K562 (cell line): ENCODE results near the gene ATXN7. TPM values are rescaled to one million over a fixed set of nuclear protein-coding genes. Genes with fewer than 3 reads are reported as not detected.

Experiments used
- DPF2 ChIP-seq: fragments of 450-650 bp; IDR thresholded peaks from 2 replicates; pipeline ENCODE4 v1.6.1; 2016
- EHMT2 ChIP-seq: fragments of 450-650 bp; IDR thresholded peaks from 2 replicates; pipeline ENCODE4 v1.6.1; 2018; ENCODE audit warnings: antibody characterized with exemption
- FOXK2 ChIP-seq, 2 experiments: fragments of 450-650 bp; IDR thresholded peaks in 1 of 2; conservative IDR thresholded peaks in 1 of 2; 2 replicates each; pipeline ENCODE4 v1.6.1; 2016; ENCODE audit warnings: low read depth in 2 of 2, mild to moderate bottlenecking in 1 of 2
- HNRNPLL ChIP-seq: fragments of 200-400 bp; formaldehyde crosslinking; IDR thresholded peaks from 2 replicates; pipeline ENCODE4 v1.6.1; 2017; ENCODE audit warnings: low read length, low read depth, mild to moderate bottlenecking; ENCODE audit not compliant: poor library complexity, severe bottlenecking
- NFE2L1 ChIP-seq: fragments of 450-650 bp; IDR thresholded peaks from 2 replicates; pipeline ENCODE4 v1.6.1; 2016; ENCODE audit warnings: missing genetic modification characterization, low read depth, mild to moderate bottlenecking, missing compliant biosample characterization, moderate library complexity, borderline replicate concordance
- POLR2A ChIP-seq: fragments of 450-650 bp; conservative IDR thresholded peaks from 2 replicates; pipeline ENCODE4 v1.6.1; 2016
- PPARD ChIP-seq: fragments of 250-450 bp; sonication (Bioruptor Pico); IDR thresholded peaks from 2 replicates; pipeline ENCODE4 v1.8.0; 2022; ENCODE audit warnings: inconsistent platforms, mild to moderate bottlenecking, moderate library complexity
- RAD21 ChIP-seq, 2 experiments: fragments of 250-450 bp in 1 of 2; fragments of 450-650 bp in 1 of 2; sonication (Bioruptor Pico) in 1 of 2; formaldehyde crosslinking in 1 of 2; IDR thresholded peaks in 1 of 2; conservative IDR thresholded peaks in 1 of 2; 2 replicates each; pipeline versions ENCODE4 v1.4.0 to v1.8.0; 2020 to 2022; ENCODE audit warnings: mild to moderate bottlenecking in 2 of 2, moderate library complexity in 1 of 2
- ZNF316 ChIP-seq: fragments of 450-650 bp; IDR thresholded peaks from 2 replicates; pipeline ENCODE4 v1.6.1; 2016
- ZNF324 ChIP-seq: fragments of 250-450 bp; sonication (Bioruptor Pico); IDR thresholded peaks from 2 replicates; pipeline ENCODE4 v1.4.0; 2020; ENCODE audit warnings: mild to moderate bottlenecking
- ZNF77 ChIP-seq: fragments of 250-450 bp; sonication (Bioruptor Pico); IDR thresholded peaks from 2 replicates; pipeline ENCODE4 v1.5.0; 2020
- ZNF830 ChIP-seq: fragments of 250-450 bp; sonication (Bioruptor Pico); IDR thresholded peaks from 2 replicates; pipeline ENCODE4 v1.5.0; 2021; ENCODE audit warnings: mild to moderate bottlenecking
- polyA plus RNA-seq, 8 experiments: library from polyadenylated mRNA; depleted of rRNA in 4 of 8; stranded (reverse) in 5 of 8; unstranded in 3 of 8; fragments of >200 nt; fragmentation: Nextera tagmentation in 2 of 8; fragmentation: Illumina TruSeq in 1 of 8; extraction: Ambion mirVana in 2 of 8; extraction: Trizol in 1 of 8; gene quantifications; 2 replicates each; pipeline versions ENCODE4 v1.2.1 to v1.2.3, GENCODE V29; 2011 to 2014; ENCODE audit warnings: inconsistent platforms in 1 of 8, missing spikeins in 1 of 8
- total RNA-seq, 7 experiments: library from RNA; depleted of rRNA in 6 of 7; stranded (reverse); fragments of >200 nt in 6 of 7; fragmentation: Illumina TruSeq in 2 of 7; extraction: Trizol in 2 of 7; gene quantifications; 2 replicates each; pipeline versions ENCODE4 v1.2.1 to v1.2.3, GENCODE V29; 2011 to 2021; ENCODE audit warnings: low replicate concordance in 1 of 7
- TF ChIP-seq, protein P1 (sequence below): sonication (generic); formaldehyde crosslinking; IDR thresholded peaks from 2 replicates; pipeline ENCODE4 v1.5.0; 2020; ENCODE audit warnings: missing genetic modification reagents
- TF ChIP-seq, protein P2 (sequence below), 2 experiments: fragments of 450-650 bp in 1 of 2; sonication (generic) in 1 of 2; formaldehyde crosslinking in 1 of 2; IDR thresholded peaks in 1 of 2; conservative IDR thresholded peaks in 1 of 2; 2 replicates each; pipeline versions ENCODE4 v1.6.1 to v1.8.1; 2016 to 2023; ENCODE audit warnings: mild to moderate bottlenecking in 2 of 2, moderate library complexity in 2 of 2, inconsistent platforms in 1 of 2, missing genetic modification reagents in 1 of 2
- TF ChIP-seq, protein P3 (sequence below): fragments of 250-450 bp; sonication (Bioruptor Pico); IDR thresholded peaks from 2 replicates; pipeline ENCODE4 v1.8.0; 2021; ENCODE audit warnings: mild to moderate bottlenecking, moderate library complexity
- TF ChIP-seq, protein P4 (sequence below): fragments of 250-450 bp; sonication (Bioruptor Pico); IDR thresholded peaks from 2 replicates; pipeline ENCODE4 v1.8.0; 2022; ENCODE audit warnings: moderate library complexity, mild to moderate bottlenecking, inconsistent platforms
- TF ChIP-seq, protein P5 (sequence below): sonication (generic); formaldehyde crosslinking; IDR thresholded peaks from 2 replicates; pipeline ENCODE4 v1.8.0; 2022; ENCODE audit warnings: mild to moderate bottlenecking, missing genetic modification reagents
- TF ChIP-seq, protein P6 (sequence below): fragments of 250-450 bp; sonication (Bioruptor Pico); IDR thresholded peaks from 2 replicates; pipeline ENCODE4 v1.5.0; 2021

ATXN7 gene
- total and polyA plus RNA-seq, 9 of the 15 experiments (the other 6 are each of a cell fraction or from before 2014, with no cell fraction given): 0.41 to 9.2 (median 6.7) TPM

DNA sequence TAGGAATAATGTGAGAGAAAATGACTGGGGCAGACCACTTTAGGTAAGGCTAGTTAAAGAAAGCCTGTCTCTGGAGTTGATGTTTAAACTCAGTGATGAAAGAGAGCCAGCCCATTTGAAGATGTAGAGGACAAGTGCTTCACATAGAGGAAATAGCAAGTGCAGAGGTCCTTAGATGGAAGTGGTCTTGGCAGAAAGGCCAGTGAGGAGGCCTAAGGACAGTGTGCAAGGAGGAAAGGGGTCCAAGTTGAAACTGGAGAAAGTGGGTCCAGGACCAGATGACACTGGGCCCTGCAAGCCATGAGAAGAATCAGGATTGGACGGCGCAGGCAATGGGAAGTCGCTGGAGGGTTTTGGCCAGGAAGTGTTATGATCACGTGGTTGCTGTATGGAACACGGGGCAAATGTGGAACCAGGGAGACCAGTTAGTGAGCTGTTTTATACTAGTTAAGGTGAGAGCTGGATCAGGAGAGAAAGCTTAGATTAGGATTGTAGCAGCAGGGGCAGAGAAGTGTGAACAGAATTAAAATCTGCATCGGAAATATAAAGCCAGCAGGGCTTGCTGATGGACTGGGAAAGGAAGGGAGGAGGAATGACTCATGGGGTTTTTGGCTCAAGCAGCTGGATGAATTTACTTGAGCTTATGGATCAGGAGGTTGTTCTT, 96.5 kb downstream of the ATXN7 start (continued):
- TF ChIP-seq, protein P1, sequence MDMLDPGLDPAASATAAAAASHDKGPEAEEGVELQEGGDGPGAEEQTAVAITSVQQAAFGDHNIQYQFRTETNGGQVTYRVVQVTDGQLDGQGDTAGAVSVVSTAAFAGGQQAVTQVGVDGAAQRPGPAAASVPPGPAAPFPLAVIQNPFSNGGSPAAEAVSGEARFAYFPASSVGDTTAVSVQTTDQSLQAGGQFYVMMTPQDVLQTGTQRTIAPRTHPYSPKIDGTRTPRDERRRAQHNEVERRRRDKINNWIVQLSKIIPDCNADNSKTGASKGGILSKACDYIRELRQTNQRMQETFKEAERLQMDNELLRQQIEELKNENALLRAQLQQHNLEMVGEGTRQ (CRISPR knock-in tag): peak; percentile 76
- peak; percentile 41; the same call in 1 of the 2 replicates for TF ChIP-seq EHMT2
- TF ChIP-seq POLR2A: 0 out of 2 replicates have a peak, but pooled peaks have one; percentile 34
- no peak for TF ChIP-seq HNRNPLL
- TF ChIP-seq, protein P2, sequence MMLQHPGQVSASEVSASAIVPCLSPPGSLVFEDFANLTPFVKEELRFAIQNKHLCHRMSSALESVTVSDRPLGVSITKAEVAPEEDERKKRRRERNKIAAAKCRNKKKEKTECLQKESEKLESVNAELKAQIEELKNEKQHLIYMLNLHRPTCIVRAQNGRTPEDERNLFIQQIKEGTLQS (IDR thresholded peaks at IDR 0.05): peak; percentile 59
- TF ChIP-seq, protein P2 (CRISPR knock-in tag; conservative IDR thresholded peaks at IDR 0.05): no peak
- TF ChIP-seq DPF2: peak; percentile 80
- TF ChIP-seq PPARD: no peak
- TF ChIP-seq ZNF324: no peak
- no peak for TF ChIP-seq ZNF77 (CRISPR knock-in tag)
- no peak for TF ChIP-seq ZNF830 (CRISPR knock-in tag)
- TF ChIP-seq RAD21 (CRISPR knock-in tag; conservative IDR thresholded peaks at IDR 0.05 in 1 of 2, IDR thresholded peaks at IDR 0.05 in 1 of 2): no peak
- TF ChIP-seq, protein P3, sequence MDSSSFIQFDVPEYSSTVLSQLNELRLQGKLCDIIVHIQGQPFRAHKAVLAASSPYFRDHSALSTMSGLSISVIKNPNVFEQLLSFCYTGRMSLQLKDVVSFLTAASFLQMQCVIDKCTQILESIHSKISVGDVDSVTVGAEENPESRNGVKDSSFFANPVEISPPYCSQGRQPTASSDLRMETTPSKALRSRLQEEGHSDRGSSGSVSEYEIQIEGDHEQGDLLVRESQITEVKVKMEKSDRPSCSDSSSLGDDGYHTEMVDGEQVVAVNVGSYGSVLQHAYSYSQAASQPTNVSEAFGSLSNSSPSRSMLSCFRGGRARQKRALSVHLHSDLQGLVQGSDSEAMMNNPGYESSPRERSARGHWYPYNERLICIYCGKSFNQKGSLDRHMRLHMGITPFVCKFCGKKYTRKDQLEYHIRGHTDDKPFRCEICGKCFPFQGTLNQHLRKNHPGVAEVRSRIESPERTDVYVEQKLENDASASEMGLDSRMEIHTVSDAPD (CRISPR knock-in tag): no peak
- TF ChIP-seq, protein P4, sequence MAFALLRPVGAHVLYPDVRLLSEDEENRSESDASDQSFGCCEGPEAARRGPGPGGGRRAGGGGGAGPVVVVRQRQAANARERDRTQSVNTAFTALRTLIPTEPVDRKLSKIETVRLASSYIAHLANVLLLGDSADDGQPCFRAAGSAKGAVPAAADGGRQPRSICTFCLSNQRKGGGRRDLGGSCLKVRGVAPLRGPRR (CRISPR knock-in tag): no peak
- TF ChIP-seq FOXK2 (conservative IDR thresholded peaks at IDR 0.05 in 1 of 2, IDR thresholded peaks at IDR 0.05 in 1 of 2; ENCODE audit: low read depth in 2 of 2): peak; percentile 45 to 47; a peak in 3 of 4 replicates
- TF ChIP-seq, protein P5, sequence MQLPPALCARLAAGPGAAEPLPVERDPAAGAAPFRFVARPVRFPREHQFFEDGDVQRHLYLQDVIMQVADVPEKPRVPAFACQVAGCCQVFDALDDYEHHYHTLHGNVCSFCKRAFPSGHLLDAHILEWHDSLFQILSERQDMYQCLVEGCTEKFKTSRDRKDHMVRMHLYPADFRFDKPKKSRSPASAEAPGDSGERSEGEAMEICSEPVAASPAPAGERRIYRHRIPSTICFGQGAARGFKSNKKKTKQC (CRISPR knock-in tag): no peak
- TF ChIP-seq, protein P6, sequence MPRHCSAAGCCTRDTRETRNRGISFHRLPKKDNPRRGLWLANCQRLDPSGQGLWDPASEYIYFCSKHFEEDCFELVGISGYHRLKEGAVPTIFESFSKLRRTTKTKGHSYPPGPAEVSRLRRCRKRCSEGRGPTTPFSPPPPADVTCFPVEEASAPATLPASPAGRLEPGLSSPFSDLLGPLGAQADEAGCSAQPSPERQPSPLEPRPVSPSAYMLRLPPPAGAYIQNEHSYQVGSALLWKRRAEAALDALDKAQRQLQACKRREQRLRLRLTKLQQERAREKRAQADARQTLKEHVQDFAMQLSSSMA (CRISPR knock-in tag): no peak
- TF ChIP-seq ZNF316: peak; percentile 70
- TF ChIP-seq NFE2L1 (tag): peak; percentile 27; the same call in 1 of the 2 replicates
- TF ChIP-seq, all 486 proteins: peak for 37
